ENCODE measurements around the gene TOM1L2. TPM values are rescaled to one million over a fixed set of nuclear protein-coding genes. Genes with fewer than 3 reads are reported as not detected.
"Not testable (repeated sequence)": the region's sequence is repeated elsewhere in the genome, so short reads cannot be mapped to it uniquely, and the experiment has no call there.

TOM1L2 gene
- total RNA-seq, 1 experiment from 2014 or later, result 34.2 TPM

- no peak overlapping the region for H3K4me3 Mint-ChIP-seq (ENCODE audit: unreplicated experiment)
- BruUV-seq (replicated peaks), result no TSS peak
- H3K4me1 Mint-ChIP-seq (ENCODE audit: insufficient read depth, unreplicated experiment), result peaks cover 14% of the 10 kb centered on the region
- H3K27ac Mint-ChIP-seq (ENCODE audit: low read depth, unreplicated experiment), result no peak overlapping the region
- no peak for DNase-seq (ENCODE audit: unreplicated experiment)
- intact Hi-C loops (cut with micrococcal nuclease), result loop anchor here (5.0 kb wide), 1 partner anchor 233 kb away; the partner anchor contains the start of gene RAI1
- ChIA-PET POLR2A (interaction anchor here (0.6 to 0.7 kb wide), 3 partner anchors 18 to 72 kb away, joined by 3 to 4 read pairs (median 3); no protein-coding TSS in a partner anchor), CTCF (interaction anchor here (0.9 kb wide), 1 partner anchor 24 kb away, joined by 4 read pairs; no protein-coding TSS in a partner anchor)
- no peaks in the 10 kb centered on the region for H3K9me3 Mint-ChIP-seq (ENCODE audit: unreplicated experiment)
- no peaks in the 10 kb centered on the region for H3K36me3 Mint-ChIP-seq (ENCODE audit: insufficient read depth, unreplicated experiment)
- H3K27me3 Mint-ChIP-seq (ENCODE audit: insufficient read depth, unreplicated experiment), result no peaks in the 10 kb centered on the region
- no peak for TF ChIP-seq CTCF (IDR thresholded peaks at IDR 0.05; ENCODE audit: unreplicated experiment)
These were observed 57.0 kb downstream of the TOM1L2 start for GRCh38 chr17:17915183-17915582.

GRCh38 chr17:17913695-17914332 lies 58.4 kb downstream of the TOM1L2 start:
- intact Hi-C loops (cut with micrococcal nuclease), result no loop called here
- no TSS peak for BruUV-seq (replicated peaks)
- TF ChIP-seq CTCF (IDR thresholded peaks at IDR 0.05; ENCODE audit: unreplicated experiment), result no peak
- H3K27ac Mint-ChIP-seq (ENCODE audit: low read depth, unreplicated experiment), result no peak overlapping the region
- ChIA-PET POLR2A (interaction anchor here (0.6 to 2.0 kb wide), 12 partner anchors 13 to 238 kb away, joined by 3 to 17 read pairs (median 3); partner anchors contain the start of gene SREBF1), CTCF (interaction anchor here (0.6 kb wide), 1 partner anchor 110 kb away, joined by 3 read pairs; no protein-coding TSS in a partner anchor)
- peak overlapping the region; percentile 6 for H3K4me3 Mint-ChIP-seq (ENCODE audit: unreplicated experiment)
- no peaks in the 10 kb centered on the region for H3K27me3 Mint-ChIP-seq (ENCODE audit: insufficient read depth, unreplicated experiment)
- peaks cover 14% of the 10 kb centered on the region for H3K4me1 Mint-ChIP-seq (ENCODE audit: insufficient read depth, unreplicated experiment)
- no peaks in the 10 kb centered on the region for H3K9me3 Mint-ChIP-seq (ENCODE audit: unreplicated experiment)
- no peaks in the 10 kb centered on the region for H3K36me3 Mint-ChIP-seq (ENCODE audit: insufficient read depth, unreplicated experiment)
- peak; percentile 97 for DNase-seq (ENCODE audit: unreplicated experiment)

GRCh38 chr17:17912336-17912735 lies 59.9 kb downstream of the TOM1L2 start:
- BruUV-seq (replicated peaks); H3K27me3 Mint-ChIP-seq (ENCODE audit: insufficient read depth, unreplicated experiment); CTCF ChIA-PET; H3K36me3 Mint-ChIP-seq (ENCODE audit: insufficient read depth, unreplicated experiment); DNase-seq (ENCODE audit: unreplicated experiment); H3K4me3 Mint-ChIP-seq (ENCODE audit: unreplicated experiment); H3K9me3 Mint-ChIP-seq (ENCODE audit: unreplicated experiment); POLR2A ChIA-PET; H3K27ac Mint-ChIP-seq (ENCODE audit: low read depth, unreplicated experiment); intact Hi-C loops (cut with micrococcal nuclease): not testable (repeated sequence)
- peaks cover 14% of the 10 kb centered on the region for H3K4me1 Mint-ChIP-seq (ENCODE audit: insufficient read depth, unreplicated experiment)

- no TSS peak for BruUV-seq (replicated peaks)
- CTCF ChIA-PET, result interaction anchor here (0.9 kb wide), 1 partner anchor 12 kb away, joined by 3 read pairs; no protein-coding TSS in a partner anchor
- Mint-ChIP-seq H3K36me3 (ENCODE audit: insufficient read depth, unreplicated experiment) (no peaks in the 10 kb centered on the region), H3K27ac (ENCODE audit: low read depth, unreplicated experiment) (no peak overlapping the region), H3K4me3 (ENCODE audit: unreplicated experiment) (no peak overlapping the region), H3K27me3 (ENCODE audit: insufficient read depth, unreplicated experiment) (no peaks in the 10 kb centered on the region), H3K4me1 (ENCODE audit: insufficient read depth, unreplicated experiment) (peaks cover 14% of the 10 kb centered on the region), H3K9me3 (ENCODE audit: unreplicated experiment) (no peaks in the 10 kb centered on the region)
- POLR2A ChIA-PET, result no interaction called here
- DNase-seq (ENCODE audit: unreplicated experiment), result no peak
- intact Hi-C loops (cut with micrococcal nuclease), result no loop called here
- TF ChIP-seq CTCF (IDR thresholded peaks at IDR 0.05; ENCODE audit: unreplicated experiment), result no peak
These were observed 61.1 kb downstream of the TOM1L2 start for GRCh38 chr17:17911001-17911613.

Measured in MCF 10A (cell line).